NT2/D1 (cell line): Measurements from ENCODE around the gene TTC31.

ENCODE experiments used
- SUZ12 ChIP-seq: IDR thresholded peaks from 2 replicates; pipeline ENCODE4 v1.6.1; 2011; ENCODE audit not compliant: insufficient read length, insufficient read depth; ENCODE audit errors: extremely low read depth
- ZNF274 ChIP-seq: IDR thresholded peaks from 2 replicates; pipeline ENCODE4 v1.6.1; 2011; ENCODE audit warnings: mild to moderate bottlenecking, low read depth, low read length

DNA sequence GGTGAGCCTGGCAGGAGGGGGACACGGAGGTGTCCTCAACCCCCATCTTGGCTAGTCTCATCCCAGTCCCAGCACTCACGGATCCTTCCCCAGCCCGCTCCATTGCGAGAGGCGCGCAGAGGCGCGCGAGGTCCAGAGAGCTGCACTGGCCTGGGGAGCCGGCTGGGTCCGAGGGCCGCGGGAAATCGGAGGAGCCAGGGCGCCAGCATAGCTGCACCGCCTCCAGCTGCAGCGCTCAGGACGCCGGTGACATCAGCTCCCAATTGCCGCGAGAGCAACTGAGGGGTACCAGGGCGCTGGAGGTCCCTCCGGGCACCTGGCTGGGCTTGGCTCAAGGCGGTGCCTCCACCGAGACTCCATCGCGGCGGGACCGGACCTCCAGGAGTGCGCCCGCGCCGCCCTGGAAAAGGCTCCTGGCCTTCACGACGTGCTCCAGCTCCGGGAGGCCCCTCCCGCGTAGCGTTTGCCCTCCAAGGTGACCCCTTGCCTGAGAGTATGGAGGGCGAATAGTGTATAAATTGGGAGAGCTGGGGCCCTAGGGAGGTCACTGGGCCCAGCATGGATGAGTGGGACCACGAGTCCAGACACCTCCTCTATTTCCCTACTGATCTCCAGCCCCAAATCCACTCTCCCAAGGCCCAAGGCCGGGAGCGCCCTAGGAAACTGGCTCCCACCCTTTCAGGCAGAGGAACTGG lies 46.6 kb upstream of the TTC31 start:
- no peak for TF ChIP-seq ZNF274
- no peak for TF ChIP-seq SUZ12
